ENCODE results near the gene BPGM.

BPGM gene

DNA sequence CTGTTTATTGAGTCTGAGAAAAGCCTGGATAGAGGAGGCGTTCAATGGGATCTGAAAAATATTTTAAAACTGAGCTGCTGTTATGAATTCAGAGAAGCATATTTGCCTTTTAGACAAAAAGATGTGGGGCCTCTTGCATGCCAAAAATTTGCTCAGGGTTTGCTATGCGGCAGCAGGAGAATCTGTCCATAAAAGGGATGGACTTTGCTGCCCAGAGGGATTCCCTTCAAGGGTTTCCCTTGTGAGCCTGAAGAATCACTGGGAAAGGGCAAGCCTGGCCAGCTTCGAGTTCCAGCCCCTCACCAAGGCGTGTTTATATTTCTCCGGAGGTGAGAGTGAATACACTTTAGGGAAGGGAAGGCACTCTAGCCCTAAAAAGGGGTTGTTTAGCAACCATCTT, 77.2 kb downstream of the BPGM start:
- no peak for DNase-seq

GRCh38 chr7:134724606-134725005, 78.0 kb downstream of the BPGM start:
- DNase-seq, result no peak

DNA sequence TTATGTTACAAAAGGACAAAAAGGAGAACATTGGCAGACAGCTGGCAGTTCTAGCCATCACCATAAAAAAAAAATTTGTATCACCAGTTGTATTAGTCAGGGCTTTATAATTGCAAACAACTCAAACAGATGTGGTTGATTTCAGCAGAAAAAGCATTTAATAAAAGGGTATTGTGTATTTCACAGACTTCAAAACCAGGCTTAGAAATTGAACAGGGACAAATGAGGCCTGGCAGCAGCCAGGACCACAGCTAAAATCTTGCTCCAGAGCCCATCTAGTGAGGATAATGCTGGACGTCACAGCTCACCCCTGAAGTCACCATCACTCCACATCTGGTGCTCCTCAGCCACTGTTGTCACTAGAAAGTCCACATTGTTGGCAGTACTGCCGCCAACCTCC, 79.9 kb downstream of the BPGM start:
- DNase-seq, result no peak

DNA sequence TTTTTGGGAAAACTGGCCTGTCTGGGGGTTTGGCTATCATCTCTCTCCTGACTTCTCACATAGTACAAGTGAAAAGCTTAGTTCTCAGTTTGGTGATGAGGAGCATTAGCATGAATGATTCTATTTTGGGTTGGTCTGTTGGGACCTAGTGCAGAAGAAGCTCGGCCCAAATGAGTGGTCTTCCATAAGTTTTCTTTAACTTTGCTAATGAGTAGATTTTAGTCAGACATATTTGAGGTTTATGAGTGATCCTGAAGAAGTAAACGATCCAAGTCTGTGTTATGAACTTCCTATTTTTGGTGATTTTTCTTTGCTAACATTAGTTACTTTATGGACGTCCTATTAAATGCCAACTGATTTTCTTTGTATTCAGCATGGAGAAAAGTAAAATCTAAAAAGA, 81.1 kb downstream of the BPGM start:
- no peak for DNase-seq

Measured in NCI-H146 (cell line).